RKO (cell line): ENCODE data around the gene KRTAP10-10.
"Not testable (repeated sequence)": the region's sequence is repeated elsewhere in the genome, so short reads cannot be mapped to it uniquely, and the experiment has no call there.

Experiments
- DNase-seq: peaks from one replicate; pipeline ENCODE4 v3.0.0-alpha.2; 2016; ENCODE audit warnings: low spot score

KRTAP10-10 gene

DNA sequence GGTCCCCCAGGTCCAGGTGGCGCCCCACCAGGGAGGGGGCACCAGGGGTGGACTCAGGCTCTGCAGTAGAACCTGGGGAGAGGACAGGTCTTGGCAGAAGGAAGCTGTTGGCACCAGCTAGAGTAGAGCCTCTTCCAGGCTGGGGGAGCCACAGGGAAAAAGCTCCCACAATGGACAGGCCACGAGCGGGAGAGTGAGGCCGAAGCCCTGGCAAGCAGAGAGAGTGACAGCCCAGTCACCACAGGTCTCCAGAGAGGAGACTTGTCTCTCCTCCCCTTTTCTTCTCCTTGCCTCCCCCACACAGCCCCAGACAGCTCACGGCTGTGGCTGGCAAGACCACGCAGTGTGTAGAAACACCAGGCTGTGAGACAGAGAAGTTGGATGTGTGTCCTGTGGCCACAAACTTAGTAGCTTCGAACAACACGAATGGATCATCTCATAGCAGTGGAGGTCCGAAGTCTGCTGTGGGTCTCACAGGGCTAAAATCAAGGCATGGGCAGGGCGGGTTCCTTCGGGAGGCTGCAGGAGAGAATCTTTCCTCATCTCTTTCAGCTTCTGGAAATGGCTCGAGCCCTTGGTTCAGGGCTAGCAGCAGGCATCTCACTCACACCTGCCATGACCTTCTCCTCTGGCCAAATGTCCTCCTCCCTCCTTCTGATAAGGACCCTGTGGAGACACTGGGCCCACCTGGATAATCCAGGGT, 14.0 kb downstream of the KRTAP10-10 start:
- DNase-seq, result no peak

DNA sequence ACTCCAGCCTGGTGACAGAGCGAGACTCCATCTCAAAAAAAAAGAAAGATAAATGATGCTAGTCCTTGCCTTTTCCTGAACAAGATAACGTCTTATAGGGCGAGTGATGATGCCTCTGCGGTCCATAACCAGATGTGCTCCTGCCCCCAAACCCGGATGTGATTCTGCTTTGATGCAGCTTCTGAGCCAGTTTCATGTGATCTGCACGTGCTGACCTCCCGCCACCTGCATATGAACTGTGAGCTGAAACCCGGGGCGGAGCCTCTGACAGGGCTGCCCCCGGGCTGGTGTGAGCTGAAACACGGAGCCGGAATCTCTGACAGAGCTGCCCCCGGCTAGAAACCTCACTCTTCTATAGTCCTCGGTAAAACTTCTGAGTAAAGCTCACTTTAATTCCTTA, 16.0 kb downstream of the KRTAP10-10 start:
- DNase-seq, result no peak

DNA sequence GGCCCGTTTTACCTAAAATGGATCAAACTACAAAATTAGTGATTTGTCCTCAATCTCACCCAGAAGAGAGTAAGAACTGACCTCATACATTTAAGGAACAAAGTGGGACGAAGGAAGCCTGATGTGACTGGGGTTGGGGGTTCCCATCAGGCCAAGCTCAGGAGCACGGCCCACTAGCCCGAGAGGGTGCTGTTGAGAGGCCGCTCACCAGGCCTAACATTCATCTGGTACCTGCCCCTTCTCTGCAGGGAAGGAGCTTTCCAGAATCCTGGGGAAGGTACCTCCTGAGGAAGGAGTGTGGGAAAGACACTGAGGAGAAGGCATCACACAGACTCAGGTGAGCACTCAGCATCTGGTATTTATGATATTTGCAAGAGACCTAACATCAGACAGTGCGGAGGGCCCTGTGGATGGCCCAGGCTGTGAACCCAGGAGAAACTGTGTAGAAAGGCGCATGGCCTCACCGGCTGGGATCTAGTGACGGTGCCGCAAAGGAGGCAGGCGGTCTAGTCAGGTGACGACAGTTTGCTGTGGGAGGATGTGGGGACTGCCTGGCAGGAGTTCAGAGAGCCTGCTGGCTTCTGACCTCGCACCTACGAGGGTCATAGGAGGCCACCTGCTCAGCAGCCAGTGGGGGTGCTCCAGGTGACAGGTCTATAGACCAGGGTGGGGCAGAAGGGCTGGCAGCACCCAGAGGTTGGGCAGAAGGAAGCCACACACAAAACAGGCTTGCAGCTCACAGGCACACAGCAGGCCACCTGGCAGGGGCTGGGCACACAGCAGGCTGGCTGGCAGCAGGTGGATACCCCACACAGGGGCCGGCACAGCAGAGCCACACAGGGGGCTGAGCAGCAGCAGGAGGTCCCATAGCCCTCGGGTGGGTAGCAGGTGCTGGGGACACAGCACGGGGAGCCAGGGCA, 16.8 kb downstream of the KRTAP10-10 start:
- no peak for DNase-seq

DNA sequence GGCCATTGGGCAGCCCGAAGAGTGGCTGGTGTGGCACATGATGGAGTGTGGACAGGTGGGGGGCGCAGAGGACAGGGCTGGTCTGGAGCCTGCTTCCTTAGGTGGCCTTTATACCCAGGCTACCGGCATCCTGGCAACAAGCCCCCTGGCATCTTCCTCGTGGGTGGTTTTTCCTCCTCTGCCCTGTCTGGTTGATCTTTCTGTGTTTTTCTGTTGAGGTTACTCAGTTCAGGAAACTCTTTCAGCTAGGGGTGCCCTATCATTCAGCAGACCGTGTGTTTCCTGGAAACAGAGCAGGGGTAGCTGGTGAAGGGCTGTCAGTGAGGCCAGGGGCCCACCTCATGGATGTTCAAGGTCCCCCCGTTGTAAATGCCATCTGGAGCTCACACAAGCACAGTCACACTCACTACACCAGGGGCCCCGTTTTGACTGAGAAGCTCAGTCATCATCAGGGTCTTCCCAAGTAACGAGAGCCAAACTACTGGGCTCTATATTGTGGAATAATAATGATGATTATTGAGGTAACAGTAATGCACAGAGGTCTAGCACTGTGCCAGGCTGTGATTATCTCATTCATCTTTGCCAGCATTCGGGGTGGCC, 17.5 kb downstream of the KRTAP10-10 start, which contains the start of gene KRTAP12-4:
TSS of gene KRTAP12-4 (minus strand) at position 84 of the 600 bp plus-strand sequence. CDS start at position 39, 45 bp downstream.
- no peak for DNase-seq

DNA sequence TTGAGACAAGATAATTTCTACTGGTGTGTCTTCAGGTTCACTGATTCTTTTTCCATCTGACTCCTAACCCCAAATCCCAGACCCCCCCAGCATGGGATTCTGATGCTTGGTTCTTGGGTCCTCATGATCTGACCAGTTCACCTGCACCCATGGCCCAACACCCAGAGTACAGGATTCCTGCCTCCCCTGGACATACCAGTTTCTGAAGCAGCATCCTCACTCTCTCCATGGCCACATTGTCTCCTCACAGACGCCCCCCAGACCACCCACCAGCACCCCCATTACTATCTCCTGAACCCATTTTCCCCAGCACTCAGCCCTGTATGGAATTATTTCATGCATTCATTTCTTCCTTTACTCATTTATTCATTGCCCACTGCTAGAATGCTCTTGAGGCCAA, 19.7 kb downstream of the KRTAP10-10 start:
- no peak for DNase-seq

DNA sequence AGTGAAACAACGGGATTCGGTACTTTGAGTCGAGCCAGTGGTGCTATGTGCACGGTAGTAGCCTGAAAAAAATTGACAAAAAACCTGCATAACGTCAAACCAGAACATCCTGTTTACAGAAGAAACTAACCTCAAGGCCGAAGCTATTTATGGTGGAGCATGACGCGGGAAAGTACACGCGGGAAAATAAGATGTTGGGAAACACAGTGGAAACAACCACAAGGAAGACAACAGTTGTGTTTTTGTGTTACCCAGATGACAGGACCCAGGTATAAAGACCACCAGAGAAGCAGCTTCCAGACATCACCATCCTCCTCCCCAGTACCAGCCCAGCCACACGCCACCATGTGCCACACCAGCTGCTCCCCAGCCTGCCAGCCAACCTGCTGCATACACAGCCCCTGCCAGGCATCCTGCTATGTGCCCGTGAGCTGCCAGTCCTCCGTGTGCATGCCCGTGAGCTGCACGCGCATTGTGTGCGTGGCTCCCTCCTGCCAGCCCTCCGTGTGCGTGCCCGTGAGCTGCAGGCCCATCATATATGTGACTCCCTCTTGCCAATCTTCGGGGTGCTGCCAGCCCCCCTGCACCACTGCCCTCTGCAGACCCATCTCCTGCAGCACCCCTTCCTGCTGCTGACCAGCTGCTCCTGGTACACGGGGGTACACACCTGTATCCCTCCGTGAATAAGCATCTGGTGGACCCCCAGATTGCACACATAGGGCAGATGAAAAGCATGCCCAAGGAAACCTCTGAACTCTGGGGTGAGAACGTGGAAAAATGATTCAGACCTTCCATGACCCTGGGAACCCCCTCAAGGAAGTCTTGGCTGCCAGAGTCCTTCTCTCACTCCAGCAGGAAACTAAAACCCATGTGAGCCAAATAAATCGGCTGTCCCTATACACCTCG, 20.7 kb downstream of the KRTAP10-10 start, which contains the start of gene KRTAP12-3:
TSS of gene KRTAP12-3 (plus strand) at position 298 of the 906 bp plus-strand sequence. CDS start at position 346, 48 bp downstream.
- no peak for DNase-seq

DNA sequence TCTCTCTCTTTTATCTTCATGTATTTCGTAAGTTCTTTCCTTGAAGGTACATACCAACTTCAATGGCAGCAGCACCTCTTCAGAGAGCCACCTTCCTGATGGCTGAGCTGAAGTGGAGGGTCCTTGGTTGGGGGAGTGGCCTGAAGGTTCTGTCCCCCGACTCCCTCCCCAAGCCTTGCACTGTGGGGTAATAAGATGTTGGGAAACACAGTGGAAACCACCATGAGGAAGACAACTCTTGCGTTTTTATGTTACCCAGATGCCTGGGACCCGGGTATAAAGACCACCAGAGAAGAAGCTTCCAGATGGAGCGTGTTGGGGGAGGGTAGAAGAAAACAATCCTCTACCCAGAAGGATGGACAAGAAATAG, 21.4 kb downstream of the KRTAP10-10 start:
- DNase-seq, result no peak

DNA sequence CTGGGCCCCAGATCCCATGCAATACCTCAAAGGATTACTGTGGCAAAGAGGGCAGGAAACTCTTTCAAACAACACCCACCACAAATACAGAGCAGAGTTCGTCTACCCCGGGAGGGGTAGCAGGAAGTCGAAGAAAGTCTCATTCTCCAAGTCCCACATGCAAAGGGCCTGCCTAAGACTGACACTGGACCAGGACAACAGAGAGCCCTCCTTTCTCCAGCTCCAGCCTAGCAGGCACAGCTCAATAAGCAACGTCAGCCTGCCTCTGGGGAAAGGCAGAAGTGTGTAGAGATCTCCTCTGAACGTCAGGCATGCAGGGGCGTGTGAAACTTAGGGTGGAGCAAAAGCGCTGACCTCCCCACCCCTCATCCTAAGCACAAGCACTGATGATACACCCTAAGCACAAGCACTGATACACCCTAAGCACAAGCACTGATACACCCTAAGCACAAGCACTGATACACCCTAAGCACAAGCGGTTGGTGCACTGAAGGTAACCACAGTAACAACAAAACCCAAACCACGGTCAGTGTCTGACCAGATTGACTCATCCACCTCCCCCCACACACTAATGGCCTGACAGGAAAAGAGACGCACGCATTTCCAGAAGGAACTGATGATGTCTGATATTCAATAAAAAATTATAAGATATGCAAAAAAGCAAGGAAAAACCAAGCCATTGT, 21.9 kb downstream of the KRTAP10-10 start:
- DNase-seq, result no peak

DNA sequence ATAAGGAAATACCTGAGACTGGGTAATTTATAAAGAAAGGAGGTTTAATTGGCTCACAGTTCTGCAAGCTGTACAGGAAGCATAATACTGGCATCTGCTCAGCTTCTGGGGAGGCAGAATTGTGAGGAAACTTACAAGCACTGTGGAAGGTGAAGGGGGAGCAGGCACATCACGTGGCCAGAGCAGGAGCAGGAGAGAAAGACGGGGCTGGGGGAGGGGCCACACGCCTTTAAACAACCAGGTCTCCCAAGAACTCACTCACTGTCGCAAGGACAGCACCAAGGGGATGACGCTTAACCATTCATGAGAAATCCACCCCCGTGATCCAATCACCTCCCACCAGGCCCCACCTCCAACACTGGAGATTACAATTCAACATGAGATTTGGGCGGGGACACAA, 24.4 kb downstream of the KRTAP10-10 start:
- not testable (repeated sequence) for DNase-seq

DNA sequence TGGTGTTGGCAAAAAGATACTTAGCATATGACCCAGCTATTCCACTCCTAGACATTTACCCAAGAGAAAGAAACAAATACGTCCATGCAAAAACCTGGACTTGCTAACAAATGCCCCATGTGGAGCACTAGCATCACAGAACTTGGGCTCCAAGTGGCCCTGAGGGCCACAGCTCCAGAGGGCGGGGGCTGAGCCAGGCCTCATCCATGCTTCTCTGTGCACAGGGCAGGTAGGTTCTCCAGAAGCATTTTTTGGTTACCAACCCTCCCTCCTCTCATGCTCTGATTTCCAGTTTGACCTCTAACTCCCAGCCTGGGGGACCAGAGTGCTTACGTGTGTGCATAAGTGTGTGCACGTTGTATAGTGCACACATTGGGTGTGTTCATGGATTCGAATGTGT, 27.5 kb downstream of the KRTAP10-10 start:
- DNase-seq, result no peak

DNA sequence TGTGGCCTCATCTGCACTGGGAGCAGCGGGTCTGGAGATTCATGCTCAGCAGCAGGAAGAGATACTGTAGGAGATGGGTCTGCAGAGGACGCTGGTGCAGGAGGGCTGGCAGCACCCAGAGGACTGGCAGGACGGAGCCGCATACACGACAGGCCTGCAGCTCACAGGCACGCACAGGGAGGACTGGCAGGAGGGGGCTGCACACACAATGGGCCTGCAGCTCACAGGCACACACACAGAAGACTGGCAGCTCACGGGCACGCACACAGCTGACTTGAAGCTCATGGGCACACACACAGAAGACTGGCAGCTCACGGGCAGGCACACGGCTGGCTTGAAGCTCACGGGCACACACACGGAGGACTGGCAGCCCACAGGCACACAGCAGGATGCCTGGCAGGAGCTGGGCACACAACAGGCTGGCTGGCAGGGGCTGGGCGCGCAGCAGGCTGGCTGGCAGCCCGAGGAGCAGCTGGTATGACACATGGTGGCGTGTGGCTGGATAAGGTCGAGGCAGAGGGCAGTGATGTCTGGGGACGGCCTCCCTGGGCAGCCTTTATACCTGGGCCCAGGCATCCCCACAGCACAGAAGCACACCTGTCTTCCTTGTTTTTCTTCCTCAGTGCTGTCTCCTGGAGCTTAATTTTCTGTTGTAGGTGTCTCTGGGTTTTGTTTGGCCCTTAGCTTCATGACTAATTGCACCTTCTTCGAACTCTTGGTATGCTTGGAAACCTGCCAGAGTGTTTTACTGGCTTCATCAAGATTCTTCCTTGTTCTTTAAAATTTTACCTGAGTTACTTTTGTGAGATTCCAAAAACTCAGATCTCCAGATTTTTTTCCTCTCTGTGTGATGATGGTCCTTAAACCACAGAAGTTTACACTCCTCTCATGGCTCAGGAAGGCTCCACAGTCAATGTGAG, 29.5 kb downstream of the KRTAP10-10 start, which contains the start of gene KRTAP12-2:
TSS of gene KRTAP12-2 (minus strand) at position 527 of the 920 bp plus-strand sequence. CDS start at position 486, 41 bp downstream.
- no peak for DNase-seq

DNA sequence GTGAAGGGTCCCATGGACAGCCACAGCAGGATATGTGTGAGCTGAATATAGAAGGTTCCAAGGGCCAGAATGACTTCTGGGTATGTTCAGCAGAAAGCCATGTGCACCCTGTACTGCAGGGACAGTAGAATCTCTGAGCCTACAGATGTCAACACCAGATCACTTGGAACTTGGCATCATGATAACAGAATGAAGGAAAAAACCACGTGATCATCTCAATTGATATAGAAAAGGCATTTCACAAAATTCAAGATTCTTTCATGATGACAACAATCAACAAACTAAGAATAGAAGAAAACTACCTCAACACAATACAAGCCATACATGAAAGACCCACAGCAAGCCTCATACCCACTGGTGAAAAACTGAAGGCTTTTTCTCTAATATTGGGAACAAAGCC, 30.5 kb downstream of the KRTAP10-10 start:
- DNase-seq, result no peak

DNA sequence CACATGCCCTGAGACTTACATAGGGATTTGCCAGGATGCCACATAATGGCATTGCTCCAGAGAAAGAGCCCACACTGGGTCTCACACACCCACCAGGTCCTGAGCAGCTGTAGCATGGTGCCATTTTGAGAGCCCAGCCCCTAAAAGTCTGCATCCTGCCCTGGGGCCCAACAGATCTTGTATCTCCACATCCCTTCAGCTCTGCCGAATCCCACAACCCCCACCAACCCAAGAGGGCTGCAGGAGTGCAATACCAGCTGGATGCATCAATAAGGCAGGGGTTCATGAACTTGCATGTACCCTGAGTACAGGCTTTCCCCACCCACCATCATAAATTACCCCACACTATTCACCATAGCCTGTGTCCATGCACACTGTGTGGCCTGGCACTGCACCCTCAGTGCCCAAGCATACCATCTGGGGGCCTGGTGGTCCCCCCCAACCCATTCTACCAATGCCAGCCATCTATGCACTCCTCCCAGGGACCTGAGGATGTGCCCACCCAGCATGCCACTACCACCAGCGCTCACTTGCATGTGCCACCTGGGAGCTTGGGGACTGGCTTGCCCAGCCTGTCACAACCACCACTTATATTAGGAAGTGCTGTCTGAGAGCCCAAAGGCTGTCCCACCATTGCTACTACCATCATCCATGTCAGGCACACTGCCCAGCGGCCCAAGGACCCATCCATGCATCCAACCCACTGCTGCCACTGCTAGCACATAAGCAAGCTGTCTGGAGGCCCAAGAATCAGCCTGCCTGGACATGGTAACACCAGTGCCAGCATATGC, 33.7 kb downstream of the KRTAP10-10 start:
- DNase-seq, result no peak

DNA sequence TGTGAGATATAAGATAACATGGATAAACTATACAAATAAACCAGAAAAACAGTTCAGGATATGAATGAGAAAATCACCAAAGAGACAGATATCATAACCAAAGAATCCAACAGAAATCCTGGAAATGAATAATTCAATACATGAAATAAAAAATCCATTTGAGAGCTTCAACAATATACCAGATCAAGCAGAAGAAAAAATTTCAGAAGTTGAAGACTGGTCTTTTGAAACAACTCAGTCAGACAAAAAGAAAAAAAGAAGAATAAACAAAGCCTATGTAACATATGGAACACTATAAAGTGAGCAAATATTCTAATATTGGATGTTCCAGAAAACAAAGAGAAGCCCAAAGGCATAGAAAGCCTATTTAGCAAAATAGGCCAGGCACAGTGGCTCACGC, 34.8 kb downstream of the KRTAP10-10 start:
- no peak for DNase-seq

DNA sequence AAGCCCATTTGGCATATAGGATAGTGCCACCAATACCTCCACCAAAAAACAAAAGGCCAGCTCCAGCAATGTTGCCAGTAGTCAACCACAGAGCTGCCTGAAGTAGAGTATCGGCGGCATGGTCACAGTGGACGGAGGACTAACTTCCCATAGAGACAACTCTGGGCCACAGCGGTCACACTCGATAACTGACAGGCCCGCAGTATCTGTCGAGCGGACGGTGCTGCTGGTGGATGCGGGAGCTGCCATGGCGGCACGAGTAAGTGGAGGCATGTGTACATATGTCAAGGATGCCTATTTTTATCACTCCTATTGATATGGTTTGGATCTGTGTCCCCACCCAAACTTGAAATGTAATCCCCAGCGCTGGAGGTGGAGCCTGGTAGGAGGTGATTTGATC, 40.7 kb downstream of the KRTAP10-10 start:
- no peak for DNase-seq

DNA sequence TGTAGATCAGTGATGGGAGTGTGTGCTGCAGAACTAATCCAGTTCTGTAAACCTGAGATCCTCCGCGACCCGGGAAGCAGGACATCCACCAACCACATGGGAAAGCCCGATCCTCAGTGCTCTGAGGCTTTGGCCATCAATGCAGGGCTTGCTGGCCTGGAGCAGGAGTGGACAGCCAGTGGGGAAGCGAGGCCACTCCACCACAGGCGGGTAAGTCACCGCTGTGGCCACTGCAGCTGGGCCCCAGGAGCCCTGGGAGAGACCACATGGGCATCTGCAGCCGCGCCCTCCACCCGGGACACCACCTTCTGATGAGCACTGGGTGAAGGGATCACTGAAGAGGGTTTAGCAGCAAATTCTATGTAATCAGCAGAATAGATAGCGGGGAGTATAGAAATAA, 44.0 kb downstream of the KRTAP10-10 start:
- DNase-seq, result no peak

DNA sequence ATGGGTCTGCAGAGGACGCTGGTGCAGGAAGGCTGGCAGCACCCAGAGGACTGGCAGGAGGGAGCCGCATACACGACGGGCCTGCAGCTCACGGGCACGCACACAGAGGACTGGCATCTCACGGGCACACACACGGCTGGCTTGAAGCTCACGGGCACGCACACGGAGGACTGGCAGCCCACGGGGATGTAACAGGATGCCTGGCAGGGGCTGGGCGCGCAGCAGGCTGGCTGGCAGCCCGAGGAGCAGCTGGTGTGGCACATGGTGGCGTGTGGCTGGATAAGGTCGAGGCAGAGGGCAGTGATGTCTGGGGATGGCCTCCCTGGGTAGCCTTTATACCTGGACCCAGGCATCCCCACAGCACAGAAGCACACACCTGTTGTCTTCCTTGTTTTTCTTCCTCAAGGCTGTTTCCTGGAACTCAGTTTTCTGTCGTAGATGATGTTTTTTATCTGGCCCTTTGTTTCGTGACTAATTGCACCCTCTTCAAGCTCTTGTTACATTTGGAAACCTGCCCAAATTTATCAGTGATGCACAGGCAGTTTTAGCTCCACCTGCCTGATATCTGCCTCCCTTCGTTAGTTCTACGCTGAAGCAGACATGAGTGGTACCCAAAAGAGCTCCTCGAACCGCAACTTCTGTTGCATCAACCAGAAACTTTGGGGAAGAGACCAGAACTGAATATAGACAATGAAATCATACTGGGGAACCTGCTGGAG, 44.9 kb downstream of the KRTAP10-10 start, which contains the start of gene KRTAP12-1:
TSS of gene KRTAP12-1 (minus strand) at position 303 of the 719 bp plus-strand sequence. CDS start at position 263, 40 bp downstream.
- DNase-seq, result no peak

DNA sequence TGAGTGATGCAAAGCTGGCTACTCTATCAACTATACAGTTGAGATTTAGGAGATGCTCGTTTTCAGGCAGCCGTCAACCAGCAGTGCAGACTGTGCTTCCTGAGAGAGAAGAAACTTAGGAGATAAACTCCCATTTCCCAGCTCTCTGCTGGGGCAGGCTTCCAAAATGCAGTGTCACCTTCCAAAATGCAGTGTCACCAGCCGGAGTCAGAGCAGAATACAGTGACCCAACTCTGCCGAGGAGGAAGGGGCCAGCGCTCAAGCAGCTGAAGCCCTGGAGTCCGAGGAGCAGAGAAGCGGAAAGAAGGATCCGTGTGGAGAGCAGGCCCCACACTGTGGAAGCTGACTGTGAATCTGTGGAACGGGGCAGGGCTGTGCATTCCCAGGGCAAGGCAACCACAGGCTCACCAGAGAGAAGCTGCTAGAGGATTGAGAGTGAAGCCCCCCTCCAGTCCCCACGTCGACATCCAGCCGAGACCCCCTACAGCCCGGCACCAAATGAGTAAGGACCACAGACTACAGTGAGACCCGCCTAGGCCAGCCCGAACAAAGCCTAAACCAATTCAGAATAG, 45.5 kb downstream of the KRTAP10-10 start:
- no peak for DNase-seq
